Thoracic aorta (tissue), 2 donors: ENCODE results near the gene PRXL2A. TPM values are rescaled to one million over a fixed set of nuclear protein-coding genes. Genes with fewer than 3 reads are reported as not detected.
"Not testable (repeated sequence)": the region's sequence is repeated elsewhere in the genome, so short reads cannot be mapped to it uniquely, and the experiment has no call there.

Source experiments
- ATAC-seq: fragments of 150-250 bp; one replicate; pipeline ENCODE4 v1.8.0; 2017; ENCODE audit warnings: low read depth; ENCODE audit not compliant: insufficient number of reproducible peaks, low FRiP score
- DNase-seq: peaks from one replicate; pipeline ENCODE4 v3.0.0-alpha.2; 2020; ENCODE audit warnings: low spot score
- H3K27ac ChIP-seq, 2 donors: fragments of 200-600 bp; sonication (generic); 1 replicate in 1 of 2; 2 replicates in 1 of 2; pipeline ENCODE4 v1.5.1; 2016; ENCODE audit warnings: mild to moderate bottlenecking in 2 of 2, moderate library complexity in 2 of 2
- H3K27me3 ChIP-seq: fragments of 200-600 bp; sonication (generic); replicated peaks from 2 replicates; pipeline ENCODE4 v1.6.0; 2016; ENCODE audit warnings: mild to moderate bottlenecking; ENCODE audit not compliant: insufficient read depth
- H3K36me3 ChIP-seq: fragments of 200-600 bp; sonication (generic); one replicate; pipeline ENCODE4 v1.5.1; 2016
- H3K4me1 ChIP-seq, 2 donors: fragments of 200-600 bp; sonication (generic); 1 replicate in 1 of 2; 2 replicates in 1 of 2; pipeline versions ENCODE4 v1.5.1 to v1.6.0; 2016; ENCODE audit warnings: low read depth in 2 of 2, mild to moderate bottlenecking in 1 of 2; ENCODE audit not compliant: control insufficient read depth in 1 of 2
- H3K4me3 ChIP-seq: fragments of 200-600 bp; sonication (generic); 2 replicates; pipeline ENCODE4 v1.5.1; 2016; ENCODE audit warnings: mild to moderate bottlenecking
- H3K9me3 ChIP-seq: fragments of 200-600 bp; sonication (generic); 2 replicates; pipeline ENCODE4 v1.5.1; 2016
- CTCF ChIP-seq: fragments of 200-600 bp; sonication (generic); IDR thresholded peaks from one replicate; pipeline ENCODE4 v1.5.1; 2019; ENCODE audit warnings: antibody characterized with exemption
- total RNA-seq, 2 donors: library from RNA; depleted of rRNA; stranded (reverse); fragments of >200 nt; gene quantifications; one replicate each; pipeline versions ENCODE4 v1.1.0 to v1.2.3, GENCODE V29; 2016

PRXL2A gene
- total RNA-seq, 2 donors from 2014 or later = 23.5 to 24.1 TPM

GRCh38 chr10:80473096-80473657 is 64.8 kb downstream of the PRXL2A start:
- DNase-seq (no peak), ATAC-seq (no peak)
- H3K36me3 ChIP-seq = no peaks in the 10 kb centered on the region
- H3K4me3 ChIP-seq = no peak overlapping the region
- H3K27ac ChIP-seq = no peak overlapping the region
- peaks cover 13 to 14% of the 10 kb centered on the region in 2 donors for H3K4me1 ChIP-seq
- H3K9me3 ChIP-seq = peaks cover 2% of the 10 kb centered on the region
- TF ChIP-seq CTCF = no peak
- H3K27me3 ChIP-seq = no peaks in the 10 kb centered on the region

- DNase-seq (no peak), ATAC-seq (no peak)
- Histone ChIP-seq H3K4me3 (no peak overlapping the region), H3K4me1 (peaks cover 10 to 14% of the 10 kb centered on the region in 2 donors), H3K27ac (no peak overlapping the region), H3K27me3 (no peaks in the 10 kb centered on the region), H3K9me3 (peaks cover 2% of the 10 kb centered on the region), H3K36me3 (no peaks in the 10 kb centered on the region)
- TF ChIP-seq CTCF = no peak
Observed at GRCh38 chr10:80473692-80474596, 65.6 kb downstream of the PRXL2A start.

GRCh38 chr10:80474597-80474910 is 66.2 kb downstream of the PRXL2A start:
- ATAC-seq (no peak), DNase-seq (no peak)
- Histone ChIP-seq H3K9me3 (peaks cover 2% of the 10 kb centered on the region), H3K36me3 (no peaks in the 10 kb centered on the region), H3K4me3 (no peak overlapping the region), H3K27me3 (no peaks in the 10 kb centered on the region), H3K4me1 (peaks cover 10 to 14% of the 10 kb centered on the region in 2 donors), H3K27ac (no peak overlapping the region)
- TF ChIP-seq CTCF = no peak

GRCh38 chr10:80474941-80475340 is 66.6 kb downstream of the PRXL2A start:
- no peaks in the 10 kb centered on the region for H3K36me3 ChIP-seq
- H3K4me3 ChIP-seq = no peak overlapping the region
- H3K9me3 ChIP-seq = peaks cover 2% of the 10 kb centered on the region
- no peak for TF ChIP-seq CTCF
- no peaks in the 10 kb centered on the region for H3K27me3 ChIP-seq
- no peak overlapping the region for H3K27ac ChIP-seq
- DNase-seq (no peak), ATAC-seq (no peak)
- peaks cover 10 to 14% of the 10 kb centered on the region in 2 donors for H3K4me1 ChIP-seq

- H3K9me3 ChIP-seq, H3K27ac ChIP-seq, DNase-seq, ATAC-seq, H3K4me3 ChIP-seq, H3K36me3 ChIP-seq, H3K27me3 ChIP-seq: not testable (repeated sequence)
- peaks cover 10 to 14% of the 10 kb centered on the region in 2 donors for H3K4me1 ChIP-seq
Observed at GRCh38 chr10:80475641-80476040, 67.3 kb downstream of the PRXL2A start.
